Stimulated activated naive CD8-positive, alpha-beta T cell treated with anti-CD3 and anti-CD28 coated beads, Interleukin-15, amount 100 ng/mL, for 72 hours (primary cell): ENCODE data around the gene IL1B.
"Not testable (repeated sequence)": the region's sequence is repeated elsewhere in the genome, so short reads cannot be mapped to it uniquely, and the experiment has no call there.

ENCODE experiments used
- ATAC-seq: fragments of 150-1000 bp; cut with Tn5 transposase; 2 replicates; pipeline ENCODE4 v1.10.0; 2021; ENCODE audit warnings: mild to moderate bottlenecking, moderate library complexity
- DNase-seq, 2 donors: peaks; one replicate each; pipeline ENCODE4 v3.0.0; 2021 to 2022
- H3K27ac Mint-ChIP-seq, 2 donors: one replicate each; pipeline ENCODE4 v1.8.0; 2022; ENCODE audit warnings: mild to moderate bottlenecking in 2 of 2, mixed read lengths in 2 of 2, moderate library complexity in 2 of 2
- H3K27me3 Mint-ChIP-seq: one replicate; pipeline ENCODE4 v1.8.0; 2022; ENCODE audit warnings: mixed read lengths
- H3K4me1 Mint-ChIP-seq: one replicate; pipeline ENCODE4 v1.8.0; 2022; ENCODE audit warnings: mild to moderate bottlenecking, mixed read lengths
- H3K4me3 Mint-ChIP-seq, 2 donors: one replicate each; pipeline ENCODE4 v1.8.0; 2022; ENCODE audit warnings: mild to moderate bottlenecking in 2 of 2, mixed read lengths in 2 of 2, moderate library complexity in 1 of 2
- H3K9me3 Mint-ChIP-seq, 2 donors: one replicate each; pipeline ENCODE4 v1.8.0; 2022; ENCODE audit warnings: mixed read lengths in 2 of 2

Gene IL1B

DNA sequence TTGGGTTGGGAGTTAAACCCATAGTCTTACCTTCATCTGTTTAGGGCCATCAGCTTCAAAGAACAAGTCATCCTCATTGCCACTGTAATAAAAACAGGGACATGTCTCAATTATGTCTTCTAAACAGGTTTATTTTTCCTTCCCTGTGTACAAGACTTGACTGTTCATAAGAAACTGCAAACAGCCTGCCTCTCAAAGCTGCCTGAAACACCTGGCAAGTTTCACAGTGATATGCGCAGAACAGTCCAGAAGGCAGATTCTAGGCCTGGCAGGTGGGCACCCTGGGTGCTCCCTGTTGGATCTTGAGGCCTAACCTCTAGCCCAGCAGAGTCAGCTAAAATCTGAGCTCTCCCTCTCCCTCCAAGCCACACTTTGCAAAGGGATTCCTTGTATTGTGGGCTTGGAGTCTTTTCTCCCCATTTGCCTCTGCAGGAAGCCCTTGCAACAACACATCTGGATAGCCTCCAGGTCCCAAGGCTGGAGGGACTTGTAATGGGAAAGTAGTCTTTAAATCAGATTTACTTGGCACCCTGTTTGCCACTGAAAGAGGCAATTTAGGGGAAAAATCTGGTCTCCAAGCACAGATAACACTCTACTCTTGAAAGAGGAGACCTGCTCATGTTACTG lies 930 bp downstream of the IL1B start:
- Mint-ChIP-seq H3K27me3 (peaks cover 71% of the 10 kb centered on the region), H3K9me3 (no peaks in the 10 kb centered on the region), H3K27ac (no peak overlapping the region), H3K4me3 (no peak overlapping the region), H3K4me1 (peaks cover 14% of the 10 kb centered on the region)
- DNase-seq = no peak
- ATAC-seq = no peak

DNA sequence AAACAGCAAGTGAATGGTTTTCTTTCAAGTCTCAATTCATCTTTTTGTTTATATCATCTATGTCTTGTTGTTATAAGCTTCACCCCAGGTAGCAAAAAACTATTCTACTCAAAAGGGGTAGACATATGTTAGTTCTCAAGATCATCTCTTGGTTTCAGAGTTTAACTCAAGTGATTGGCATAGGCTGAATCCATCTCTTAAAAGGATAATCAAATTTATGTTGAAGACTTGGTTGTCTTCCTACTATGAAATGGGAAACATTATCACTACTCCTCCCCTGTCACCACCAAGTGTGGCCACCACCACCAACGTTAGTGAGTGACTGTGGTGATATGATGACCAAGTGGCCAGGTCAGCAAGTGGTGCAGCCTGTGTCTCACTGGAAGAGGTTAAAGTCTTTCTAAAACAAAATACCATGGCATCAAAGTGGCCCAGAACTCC lies 1.5 kb downstream of the IL1B start:
- ATAC-seq (no peak), DNase-seq (no peak)
- H3K9me3 Mint-ChIP-seq = no peaks in the 10 kb centered on the region

DNA sequence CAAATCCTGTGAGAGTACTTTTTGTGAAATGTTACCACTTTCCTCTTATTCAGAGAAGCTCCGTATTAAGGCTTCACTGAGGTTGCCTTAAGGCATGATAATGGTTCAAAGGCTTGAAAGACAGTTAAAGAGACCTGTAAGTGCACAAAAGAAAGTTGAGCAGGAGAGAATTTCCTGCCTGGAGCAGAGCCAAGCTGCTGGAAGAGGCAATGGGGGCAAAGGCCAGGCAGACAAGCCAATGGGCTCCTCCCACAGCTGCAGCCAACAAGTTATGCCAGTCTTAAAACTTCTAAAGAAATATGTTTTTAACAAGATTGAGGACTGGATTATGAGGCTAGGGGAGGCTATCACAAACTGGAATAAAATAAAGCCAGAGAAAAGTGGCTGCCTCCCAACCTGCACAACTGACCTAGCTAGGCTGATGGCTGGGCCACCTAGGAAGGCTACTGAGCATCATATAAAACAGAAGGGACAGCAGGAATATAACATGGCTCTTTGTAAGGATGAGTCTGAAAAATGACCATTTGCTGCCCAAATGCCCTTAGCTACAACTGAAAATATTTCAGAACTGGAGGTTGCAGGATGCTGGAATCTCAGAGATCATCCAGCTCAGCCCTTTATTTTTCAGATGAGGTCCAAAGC lies 2.1 kb downstream of the IL1B start:
- no peak for ATAC-seq
- DNase-seq = no peak
- no peak overlapping the region for H3K27ac Mint-ChIP-seq
- H3K9me3 Mint-ChIP-seq = no peaks in the 10 kb centered on the region
- H3K4me1 Mint-ChIP-seq = peaks cover 14% of the 10 kb centered on the region
- peaks cover 69% of the 10 kb centered on the region for H3K27me3 Mint-ChIP-seq
- no peak overlapping the region for H3K4me3 Mint-ChIP-seq

More for the DNA sequence above, 1.5 kb downstream of the IL1B start:
- Mint-ChIP-seq H3K27me3 (peaks cover 72% of the 10 kb centered on the region), H3K4me3 (no peak overlapping the region), H3K4me1 (peaks cover 14% of the 10 kb centered on the region), H3K27ac (no peak overlapping the region)

DNA sequence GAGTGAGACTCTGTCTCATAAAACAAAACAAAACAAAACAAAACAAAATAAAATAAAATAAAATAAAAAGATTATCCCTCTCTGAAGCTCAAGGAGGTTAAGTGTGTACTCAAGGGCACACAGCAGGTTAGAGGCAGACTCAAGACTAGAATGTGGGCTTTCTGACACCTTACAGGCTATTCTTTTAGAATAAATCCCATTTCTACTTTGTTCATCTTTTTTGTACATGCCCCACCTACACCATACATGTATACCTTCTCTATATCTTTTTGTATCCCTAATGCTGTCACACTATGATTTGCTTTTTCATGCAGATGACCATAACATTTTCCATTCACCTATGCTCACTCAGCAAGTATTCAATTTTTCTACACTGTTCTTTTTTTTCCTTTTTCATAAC lies 2.6 kb downstream of the IL1B start:
- Mint-ChIP-seq H3K27me3 (peaks cover 69% of the 10 kb centered on the region), H3K4me1 (peaks cover 12% of the 10 kb centered on the region), H3K9me3 (no peaks in the 10 kb centered on the region)

DNA sequence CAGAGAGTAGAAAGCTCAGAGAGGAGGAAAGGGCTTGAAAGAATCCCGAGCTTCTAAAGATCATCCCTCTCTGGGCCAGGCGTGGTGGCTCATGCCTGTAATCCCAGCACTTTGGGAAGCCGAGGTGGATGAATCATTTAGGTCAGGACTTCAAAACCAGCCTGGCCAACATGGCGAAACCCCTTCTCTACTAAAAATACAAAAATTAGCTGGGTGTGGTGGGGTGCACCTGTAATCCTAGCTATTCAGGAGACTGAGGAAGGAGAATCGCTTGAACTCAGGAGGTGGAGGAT lies 3.0 kb downstream of the IL1B start:
- not testable (repeated sequence) for H3K4me3 Mint-ChIP-seq, DNase-seq, H3K27ac Mint-ChIP-seq, H3K4me1 Mint-ChIP-seq, H3K9me3 Mint-ChIP-seq, ATAC-seq
- H3K27me3 Mint-ChIP-seq = peaks cover 68% of the 10 kb centered on the region

More for the DNA sequence above, 2.6 kb downstream of the IL1B start:
- ATAC-seq = no peak
- DNase-seq = no peak
- Mint-ChIP-seq H3K4me3 (no peak overlapping the region), H3K27ac (no peak overlapping the region)

- Mint-ChIP-seq H3K27ac (no peak overlapping the region), H3K9me3 (no peaks in the 10 kb centered on the region), H3K27me3 (peaks cover 63% of the 10 kb centered on the region), H3K4me3 (no peak overlapping the region), H3K4me1 (peaks cover 7% of the 10 kb centered on the region)
- ATAC-seq (no peak), DNase-seq (no peak)
These were observed 3.5 kb downstream of the IL1B start for GRCh38 chr2:112832841-112833638.

DNA sequence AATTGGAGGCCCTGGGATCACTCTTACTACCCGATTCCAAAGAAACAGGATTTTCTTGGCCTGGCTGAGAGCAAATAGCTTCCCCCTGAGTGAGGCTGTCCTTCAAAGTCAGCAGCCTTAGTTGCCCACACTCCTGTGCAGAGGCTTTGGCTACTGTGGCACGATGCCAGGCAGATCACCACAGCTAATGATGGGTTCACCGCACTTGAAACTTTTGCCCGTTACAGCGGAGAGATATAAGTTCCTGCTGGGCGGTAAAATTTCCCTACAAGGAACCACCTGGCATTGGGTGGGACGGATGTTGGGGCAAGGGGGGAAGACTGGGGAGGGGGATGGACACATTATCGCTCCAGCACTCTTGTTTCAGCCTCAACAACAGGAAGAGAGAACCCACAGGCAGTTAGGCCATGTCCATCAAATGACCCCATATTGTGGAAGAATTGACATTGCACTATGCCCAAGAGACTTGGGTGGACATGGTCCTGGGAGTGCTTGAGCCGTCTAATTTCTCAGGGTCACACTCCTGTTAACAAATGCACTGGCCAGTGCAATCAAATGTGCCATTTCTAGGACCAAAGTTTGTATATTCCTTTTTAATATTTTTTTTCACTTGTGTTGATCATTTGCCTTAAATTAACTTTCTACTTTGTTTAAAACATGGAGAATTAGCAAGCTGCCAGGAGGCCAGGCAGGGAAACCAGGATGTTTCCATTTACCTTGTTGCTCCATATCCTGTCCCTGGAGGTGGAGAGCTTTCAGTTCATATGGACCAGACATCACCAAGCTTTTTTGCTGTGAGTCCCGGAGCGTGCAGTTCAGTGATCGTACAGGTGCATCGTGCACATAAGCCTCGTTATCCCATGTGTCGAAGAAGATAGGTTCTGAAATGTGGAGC lies 4.4 kb downstream of the IL1B start:
- DNase-seq = no peak
- peaks cover 58% of the 10 kb centered on the region for H3K27me3 Mint-ChIP-seq
- H3K4me1 Mint-ChIP-seq = peaks cover 7% of the 10 kb centered on the region
- ATAC-seq = no peak
- H3K9me3 Mint-ChIP-seq = no peaks in the 10 kb centered on the region
- peak overlapping the region in 1 of 2 donors; percentile 83 for H3K27ac Mint-ChIP-seq
- H3K4me3 Mint-ChIP-seq = no peak overlapping the region

DNA sequence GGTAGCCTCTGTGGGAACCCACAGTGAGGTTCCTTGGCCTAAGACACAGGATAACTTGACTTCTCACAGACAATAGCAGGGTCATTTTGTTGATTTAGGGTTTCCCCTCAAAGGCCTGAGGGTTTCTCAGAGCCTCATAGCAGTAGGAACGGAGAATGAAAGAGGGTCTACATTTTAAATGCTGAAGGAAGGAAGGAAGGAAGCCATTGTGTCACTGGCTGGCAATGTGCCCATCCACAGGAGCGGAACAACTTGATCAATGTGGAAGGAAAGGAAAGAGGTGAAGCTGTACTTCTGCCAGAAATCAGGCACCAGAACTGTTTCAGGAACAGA lies 5.1 kb downstream of the IL1B start:
- Mint-ChIP-seq H3K27ac (peak overlapping the region in 1 of 2 donors; percentile 83), H3K4me1 (peaks cover 7% of the 10 kb centered on the region), H3K9me3 (no peaks in the 10 kb centered on the region), H3K27me3 (peaks cover 56% of the 10 kb centered on the region), H3K4me3 (no peak overlapping the region)
- ATAC-seq (no peak), DNase-seq (no peak)

GRCh38 chr2:112830682-112831512 lies 5.7 kb downstream of the IL1B start:
- Mint-ChIP-seq H3K27me3 (peaks cover 50% of the 10 kb centered on the region), H3K4me1 (peaks cover 7% of the 10 kb centered on the region), H3K27ac (peak overlapping the region in 1 of 2 donors; percentile 83), H3K4me3 (no peak overlapping the region), H3K9me3 (no peaks in the 10 kb centered on the region)
- ATAC-seq (no peak), DNase-seq (no peak)

- peaks cover 7% of the 10 kb centered on the region for H3K4me1 Mint-ChIP-seq
- ATAC-seq = no peak
- no peaks in the 10 kb centered on the region for H3K9me3 Mint-ChIP-seq
- H3K27me3 Mint-ChIP-seq = peaks cover 43% of the 10 kb centered on the region
- H3K27ac Mint-ChIP-seq = peak overlapping the region in 1 of 2 donors; percentile 60
- DNase-seq = no peak
- H3K4me3 Mint-ChIP-seq = no peak overlapping the region
These were observed 6.5 kb downstream of the IL1B start for GRCh38 chr2:112829961-112830681.

GRCh38 chr2:112829101-112829960 lies 7.2 kb downstream of the IL1B start:
- Mint-ChIP-seq H3K27ac (peak overlapping the region in 1 of 2 donors; percentile 60), H3K4me3 (no peak overlapping the region), H3K9me3 (no peaks in the 10 kb centered on the region), H3K27me3 (peaks cover 40% of the 10 kb centered on the region), H3K4me1 (peaks cover 7% of the 10 kb centered on the region)
- DNase-seq (no peak), ATAC-seq (no peak)

GRCh38 chr2:112828251-112828691 lies 8.3 kb downstream of the IL1B start:
- H3K27me3 Mint-ChIP-seq = peaks cover 40% of the 10 kb centered on the region
- no peak overlapping the region for H3K4me3 Mint-ChIP-seq
- ATAC-seq (no peak), DNase-seq (no peak)
- no peak overlapping the region for H3K27ac Mint-ChIP-seq
- peaks cover 10% of the 10 kb centered on the region for H3K4me1 Mint-ChIP-seq
- no peaks in the 10 kb centered on the region for H3K9me3 Mint-ChIP-seq

DNA sequence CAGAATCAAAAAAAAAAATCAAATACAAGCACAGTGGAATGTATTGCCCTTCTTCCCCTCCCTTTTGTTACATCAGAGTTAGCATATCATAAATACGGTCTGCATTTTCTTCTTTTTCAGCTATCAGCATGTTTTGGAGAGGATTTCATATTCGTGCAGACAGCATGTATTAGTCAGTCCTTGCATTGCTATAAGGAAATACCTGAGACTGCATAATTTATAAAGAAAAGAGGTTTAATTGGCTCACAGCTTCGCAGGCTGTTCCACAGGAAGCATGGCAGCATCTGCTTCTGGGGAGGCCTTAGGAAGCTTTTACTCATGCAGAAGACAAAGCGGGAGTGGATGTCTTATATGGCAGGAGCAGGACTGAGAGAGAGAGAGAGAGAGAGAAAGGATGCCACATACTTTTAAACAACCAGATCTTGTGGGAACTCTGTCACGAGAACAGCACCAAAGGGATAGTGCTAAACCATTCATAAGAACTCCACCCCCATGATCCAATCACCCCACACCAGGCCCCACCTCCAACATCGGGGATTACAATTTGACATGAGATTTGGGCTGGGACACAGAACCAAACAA lies 8.9 kb downstream of the IL1B start:
- H3K9me3 Mint-ChIP-seq = no peaks in the 10 kb centered on the region
- H3K4me3 Mint-ChIP-seq = no peak overlapping the region
- DNase-seq (no peak), ATAC-seq (no peak)
- peaks cover 43% of the 10 kb centered on the region for H3K27me3 Mint-ChIP-seq
- H3K4me1 Mint-ChIP-seq = peaks cover 13% of the 10 kb centered on the region
- H3K27ac Mint-ChIP-seq = no peak overlapping the region
